Thyroid gland (tissue), 4 donors: ENCODE measurements around the gene SPRY1.

ENCODE experiments used
- CTCF ChIP-seq, 6 experiments: fragments of 200-600 bp in 3 of 6; fragments of 450-650 bp in 3 of 6; sonication (generic) in 3 of 6; IDR thresholded peaks; one replicate each; pipeline ENCODE4 v1.5.1; 2016 to 2019; ENCODE audit warnings: antibody characterized with exemption in 6 of 6, mild to moderate bottlenecking in 2 of 6, inconsistent platforms in 1 of 6, moderate library complexity in 1 of 6
- POLR2A ChIP-seq, 2 donors: fragments of 450-650 bp; IDR thresholded peaks; one replicate each; pipeline ENCODE4 v1.6.1; 2017; ENCODE audit warnings: antibody characterized with exemption in 2 of 2, mild to moderate bottlenecking in 2 of 2, moderate library complexity in 1 of 2

- TF ChIP-seq POLR2A (IDR thresholded peaks at IDR 0.05) (no peak), CTCF (IDR thresholded peaks at IDR 0.05) (no peak)
Observed at GRCh38 chr4:123433976-123434375, 37.4 kb downstream of the SPRY1 start.
